HEK293 (cell line): ENCODE data around the gene MED25.

Experiments
- CTCF ChIA-PET: fragments of 350-600 bp; formaldehyde crosslinking; extraction: SDS; loops from one replicate; lab custom pipeline; 2021; ENCODE audit warnings: antibody characterized with exemption; lab: Yijun Ruan, JAX
- POLR2A ChIA-PET: fragments of 300-600 bp; formaldehyde crosslinking; extraction: SDS; loops from one replicate; lab custom pipeline; 2020; ENCODE audit warnings: antibody characterized with exemption, inconsistent platforms; lab: Yijun Ruan, JAX
- H3K27ac ChIP-seq: fragments of 200-500 bp; sonication (Bioruptor generic); 2 replicates; pipeline ENCODE4 v1.5.1; 2014; ENCODE audit warnings: low read depth, low read length, control low read depth, inconsistent platforms; ENCODE audit errors: extremely low read depth
- H3K36me3 ChIP-seq, 2 experiments: fragments of 200-500 bp in 1 of 2; sonication (Bioruptor generic) in 1 of 2; 1 replicate in 1 of 2; 2 replicates in 1 of 2; pipeline ENCODE4 v1.5.1; 2014 to 2017; ENCODE audit warnings: inconsistent platforms in 2 of 2, low read length in 2 of 2; ENCODE audit not compliant: control insufficient read depth in 2 of 2, insufficient read depth in 1 of 2
- H3K4me1 ChIP-seq: fragments of 200-500 bp; sonication (Bioruptor generic); 2 replicates; pipeline ENCODE4 v1.5.1; 2014; ENCODE audit warnings: mild to moderate bottlenecking, low read length, inconsistent platforms; ENCODE audit not compliant: control insufficient read depth, insufficient read depth
- H3K4me3 ChIP-seq: 2 replicates; pipeline ENCODE4 v1.5.1; 2011; ENCODE audit warnings: low read depth, mild to moderate bottlenecking, control low read depth, low read length, moderate library complexity
- H3K9me3 ChIP-seq: fragments of 200-500 bp; sonication (Bioruptor generic); 2 replicates; pipeline ENCODE4 v1.5.1; 2014; ENCODE audit warnings: low read depth, low read length, inconsistent platforms; ENCODE audit not compliant: control insufficient read depth, insufficient read depth
- EGR2 ChIP-seq: fragments of 450-650 bp; formaldehyde crosslinking; IDR thresholded peaks from 2 replicates; pipeline ENCODE4 v1.5.1; 2016; ENCODE audit warnings: low read depth, missing biosample characterization, missing genetic modification characterization
- IKZF3 ChIP-seq: fragments of 450-650 bp; IDR thresholded peaks from 2 replicates; pipeline ENCODE4 v1.5.0; 2018; ENCODE audit warnings: missing biosample characterization, mild to moderate bottlenecking, missing genetic modification characterization, moderate library complexity
- KLF10 ChIP-seq: fragments of 450-650 bp; IDR thresholded peaks from 2 replicates; pipeline ENCODE4 v1.5.1; 2018; ENCODE audit warnings: missing biosample characterization, mild to moderate bottlenecking, missing genetic modification characterization
- REST ChIP-seq: fragments of 450-650 bp; formaldehyde crosslinking; IDR thresholded peaks from 2 replicates; pipeline ENCODE4 v1.5.1; 2016; ENCODE audit warnings: missing biosample characterization, missing genetic modification characterization
- SCRT1 ChIP-seq: fragments of 450-650 bp; formaldehyde crosslinking; IDR thresholded peaks from 2 replicates; pipeline ENCODE4 v1.5.1; 2016; ENCODE audit warnings: missing biosample characterization, missing genetic modification characterization, borderline replicate concordance
- TRIM28 ChIP-seq: IDR thresholded peaks from 2 replicates; pipeline ENCODE4 v1.6.1; 2011; ENCODE audit warnings: low read length, control low read depth, borderline replicate concordance
- ZBTB8A ChIP-seq: fragments of 450-650 bp; formaldehyde crosslinking; IDR thresholded peaks from 2 replicates; pipeline ENCODE4 v1.5.1; 2016; ENCODE audit warnings: missing biosample characterization, missing genetic modification characterization
- ZNF10 ChIP-seq: fragments of 450-650 bp; formaldehyde crosslinking; IDR thresholded peaks from 2 replicates; pipeline ENCODE4 v1.5.1; 2017; ENCODE audit warnings: missing biosample characterization, missing genetic modification characterization
- ZNF214 ChIP-seq: fragments of 450-650 bp; formaldehyde crosslinking; IDR thresholded peaks from 2 replicates; pipeline ENCODE4 v1.5.1; 2017; ENCODE audit warnings: missing biosample characterization, mild to moderate bottlenecking, missing genetic modification characterization, borderline replicate concordance
- ZNF292 ChIP-seq: fragments of 450-650 bp; formaldehyde crosslinking; IDR thresholded peaks from 2 replicates; pipeline ENCODE4 v1.5.1; 2016; ENCODE audit warnings: low read depth, missing biosample characterization, missing genetic modification characterization, borderline replicate concordance
- ZNF398 ChIP-seq: fragments of 450-650 bp; formaldehyde crosslinking; IDR thresholded peaks from 2 replicates; pipeline ENCODE4 v1.5.1; 2017; ENCODE audit warnings: missing biosample characterization, missing genetic modification characterization
- ZNF433 ChIP-seq: fragments of 450-650 bp; formaldehyde crosslinking; IDR thresholded peaks from 2 replicates; pipeline ENCODE4 v1.5.1; 2016; ENCODE audit warnings: missing biosample characterization, missing genetic modification characterization, low read depth
- ZNF585B ChIP-seq: fragments of 450-650 bp; formaldehyde crosslinking; IDR thresholded peaks from 2 replicates; pipeline ENCODE4 v1.5.1; 2016; ENCODE audit warnings: missing biosample characterization, missing genetic modification characterization
- ZNF776 ChIP-seq: fragments of 450-650 bp; formaldehyde crosslinking; IDR thresholded peaks from 2 replicates; pipeline ENCODE4 v1.5.0; 2017; ENCODE audit warnings: missing biosample characterization, missing genetic modification characterization, borderline replicate concordance
- TF ChIP-seq, protein P1 (sequence below): fragments of 450-650 bp; formaldehyde crosslinking; conservative IDR thresholded peaks from 2 replicates; pipeline ENCODE4 v1.5.1; 2016; ENCODE audit warnings: low read depth, missing biosample characterization, missing genetic modification characterization

MED25 gene

GRCh38 chr19:49838885-49839588 lies 20.9 kb downstream of the MED25 start:
- POLR2A ChIA-PET = interaction anchor here (0.8 kb wide), 1 partner anchor 9 kb away, joined by 5 read pairs; no protein-coding TSS in a partner anchor
- H3K36me3 ChIP-seq = peaks cover 6 to 72% of the 10 kb centered on the region in 2 experiments

More at GRCh38 chr19:49838885-49839588, 20.9 kb downstream of the MED25 start:
- TF ChIP-seq TRIM28 (no peak), REST (tag by site-specific recombination) (no peak), IKZF3 (tag by site-specific recombination) (no peak), ZNF433 (no peak), ZBTB8A (tag by site-specific recombination) (no peak), ZNF398 (tag by site-specific recombination) (no peak), SCRT1 (no peak), EGR2 (no peak), ZNF776 (tag by site-specific recombination) (no peak), KLF10 (tag by site-specific recombination) (no peak), ZNF292 (tag by site-specific recombination) (no peak), ZNF10 (tag by site-specific recombination) (no peak), ZNF214 (tag by site-specific recombination) (no peak), ZNF585B (tag by site-specific recombination) (no peak)
- TF ChIP-seq, protein P1, sequence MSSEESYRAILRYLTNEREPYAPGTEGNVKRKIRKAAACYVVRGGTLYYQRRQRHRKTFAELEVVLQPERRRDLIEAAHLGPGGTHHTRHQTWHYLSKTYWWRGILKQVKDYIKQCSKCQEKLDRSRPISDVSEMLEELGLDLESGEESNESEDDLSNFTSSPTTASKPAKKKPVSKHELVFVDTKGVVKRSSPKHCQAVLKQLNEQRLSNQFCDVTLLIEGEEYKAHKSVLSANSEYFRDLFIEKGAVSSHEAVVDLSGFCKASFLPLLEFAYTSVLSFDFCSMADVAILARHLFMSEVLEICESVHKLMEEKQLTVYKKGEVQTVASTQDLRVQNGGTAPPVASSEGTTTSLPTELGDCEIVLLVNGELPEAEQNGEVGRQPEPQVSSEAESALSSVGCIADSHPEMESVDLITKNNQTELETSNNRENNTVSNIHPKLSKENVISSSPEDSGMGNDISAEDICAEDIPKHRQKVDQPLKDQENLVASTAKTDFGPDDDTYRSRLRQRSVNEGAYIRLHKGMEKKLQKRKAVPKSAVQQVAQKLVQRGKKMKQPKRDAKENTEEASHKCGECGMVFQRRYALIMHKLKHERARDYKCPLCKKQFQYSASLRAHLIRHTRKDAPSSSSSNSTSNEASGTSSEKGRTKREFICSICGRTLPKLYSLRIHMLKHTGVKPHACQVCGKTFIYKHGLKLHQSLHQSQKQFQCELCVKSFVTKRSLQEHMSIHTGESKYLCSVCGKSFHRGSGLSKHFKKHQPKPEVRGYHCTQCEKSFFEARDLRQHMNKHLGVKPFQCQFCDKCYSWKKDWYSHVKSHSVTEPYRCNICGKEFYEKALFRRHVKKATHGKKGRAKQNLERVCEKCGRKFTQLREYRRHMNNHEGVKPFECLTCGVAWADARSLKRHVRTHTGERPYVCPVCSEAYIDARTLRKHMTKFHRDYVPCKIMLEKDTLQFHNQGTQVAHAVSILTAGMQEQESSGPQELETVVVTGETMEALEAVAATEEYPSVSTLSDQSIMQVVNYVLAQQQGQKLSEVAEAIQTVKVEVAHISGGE (tag by site-specific recombination) = no peak
- Histone ChIP-seq H3K9me3 (no peaks in the 10 kb centered on the region), H3K27ac (no peak overlapping the region), H3K4me1 (no peaks in the 10 kb centered on the region), H3K4me3 (no peak overlapping the region)
- CTCF ChIA-PET = no interaction called here
